Sciatic nerve (tissue), 2 donors: ENCODE measurements around the gene MAP4K4. TPM values are rescaled to one million over a fixed set of nuclear protein-coding genes. Genes with fewer than 3 reads are reported as not detected.

Experiments used
- ATAC-seq: fragments of 200-7000 bp; cut with Tn5 transposase; one replicate; pipeline ENCODE4 v1.9.1; 2020; ENCODE audit warnings: mild to moderate bottlenecking, moderate library complexity
- DNase-seq: peaks from one replicate; pipeline ENCODE4 v3.0.0-alpha.2; 2020; ENCODE audit warnings: low spot score
- intact Hi-C: fragments of 100-400 bp; cut with DNase I; formaldehyde crosslinking; loops from one replicate; pipeline ENCODE4 v1.14.2; 2022
- total RNA-seq: library from RNA; stranded (reverse); fragmentation: NEBNext Ultra II Directional; extraction: Animal tissue kit (Norgen Biotek cat#: 25700); gene quantifications from one replicate; pipeline ENCODE4 v1.2.1, GENCODE V29; 2021
- donor health status: DM: no; HTN: no; CAD: no.
- donor health status: DM: no; HTN: no; CAD: no.

Gene MAP4K4
- total RNA-seq, 1 donor from 2014 or later: 140 TPM

- ATAC-seq: no peak
- DNase-seq: no peak
- intact Hi-C loops: loop anchor here (10.0 kb wide), 1 partner anchor 883 kb away; no protein-coding TSS in a partner anchor
Observed at GRCh38 chr2:101841679-101842327, 144.3 kb downstream of the MAP4K4 start.

- DNase-seq (no peak), ATAC-seq (no peak)
- intact Hi-C loops: loop anchor here (10.0 kb wide), 1 partner anchor 882 kb away; no protein-coding TSS in a partner anchor
Observed at GRCh38 chr2:101842471-101842870, 145.0 kb downstream of the MAP4K4 start.

- DNase-seq (no peak), ATAC-seq (peak; percentile 80)
- intact Hi-C loops: loop anchor here (10.0 kb wide), 1 partner anchor 882 kb away; no protein-coding TSS in a partner anchor
Observed at GRCh38 chr2:101843048-101843447, 145.5 kb downstream of the MAP4K4 start.

GRCh38 chr2:101843471-101843870, 146.0 kb downstream of the MAP4K4 start:
- DNase-seq: no peak
- peak; percentile 33 for ATAC-seq
- intact Hi-C loops: loop anchor here (10.0 kb wide), 1 partner anchor 881 kb away; no protein-coding TSS in a partner anchor

- no peak for DNase-seq
- intact Hi-C loops: loop anchor here (10.0 kb wide), 1 partner anchor 881 kb away; no protein-coding TSS in a partner anchor
- no peak for ATAC-seq
Observed at GRCh38 chr2:101844055-101844635, 146.6 kb downstream of the MAP4K4 start.

GRCh38 chr2:101846973-101847372, 149.5 kb downstream of the MAP4K4 start:
- DNase-seq: no peak
- intact Hi-C loops: loop anchor here (10.0 kb wide), 1 partner anchor 878 kb away; no protein-coding TSS in a partner anchor
- no peak for ATAC-seq

GRCh38 chr2:101847661-101848339, 150.3 kb downstream of the MAP4K4 start:
- intact Hi-C loops: loop anchor here (10.0 kb wide), 1 partner anchor 877 kb away; no protein-coding TSS in a partner anchor
- no peak for DNase-seq
- no peak for ATAC-seq

- intact Hi-C loops: loop anchor here (10.0 kb wide), 1 partner anchor 876 kb away; no protein-coding TSS in a partner anchor
- DNase-seq (no peak), ATAC-seq (peak; percentile 86)
Observed at GRCh38 chr2:101848769-101849410, 151.4 kb downstream of the MAP4K4 start.

GRCh38 chr2:101850450-101850849, 152.9 kb downstream of the MAP4K4 start:
- intact Hi-C loops: no loop called here
- no peak for ATAC-seq

GRCh38 chr2:101850991-101851390, 153.5 kb downstream of the MAP4K4 start:
- ATAC-seq: no peak
- DNase-seq: no peak
- intact Hi-C loops: no loop called here

More at GRCh38 chr2:101850450-101850849, 152.9 kb downstream of the MAP4K4 start:
- DNase-seq: no peak

- intact Hi-C loops: no loop called here
- no peak for DNase-seq
- no peak for ATAC-seq
Observed at GRCh38 chr2:101852824-101853223, 155.3 kb downstream of the MAP4K4 start.

- intact Hi-C loops: no loop called here
- DNase-seq: no peak
- no peak for ATAC-seq
Observed at GRCh38 chr2:101854877-101855276, 157.4 kb downstream of the MAP4K4 start.

- DNase-seq (no peak), ATAC-seq (no peak)
Observed at GRCh38 chr2:101855776-101856175, 158.3 kb downstream of the MAP4K4 start.

GRCh38 chr2:101858246-101858645, 160.7 kb downstream of the MAP4K4 start:
- no peak for DNase-seq
- intact Hi-C loops: no loop called here
- no peak for ATAC-seq

More at GRCh38 chr2:101855776-101856175, 158.3 kb downstream of the MAP4K4 start:
- intact Hi-C loops: no loop called here

- intact Hi-C loops: no loop called here
- DNase-seq (no peak), ATAC-seq (no peak)
Observed at GRCh38 chr2:101858910-101859309, 161.4 kb downstream of the MAP4K4 start.

GRCh38 chr2:101859604-101860003, 162.1 kb downstream of the MAP4K4 start:
- ATAC-seq: no peak
- intact Hi-C loops: no loop called here
- DNase-seq: no peak

- intact Hi-C loops: no loop called here
- ATAC-seq (no peak), DNase-seq (no peak)
Observed at GRCh38 chr2:101860157-101860556, 162.7 kb downstream of the MAP4K4 start.

GRCh38 chr2:101860782-101861181, 163.3 kb downstream of the MAP4K4 start:
- ATAC-seq (no peak), DNase-seq (no peak)
- intact Hi-C loops: no loop called here

GRCh38 chr2:101861382-101861781, 163.9 kb downstream of the MAP4K4 start:
- DNase-seq (no peak), ATAC-seq (no peak)
- intact Hi-C loops: no loop called here
